ENCODE measurements around the gene AP1G2.

DNA sequence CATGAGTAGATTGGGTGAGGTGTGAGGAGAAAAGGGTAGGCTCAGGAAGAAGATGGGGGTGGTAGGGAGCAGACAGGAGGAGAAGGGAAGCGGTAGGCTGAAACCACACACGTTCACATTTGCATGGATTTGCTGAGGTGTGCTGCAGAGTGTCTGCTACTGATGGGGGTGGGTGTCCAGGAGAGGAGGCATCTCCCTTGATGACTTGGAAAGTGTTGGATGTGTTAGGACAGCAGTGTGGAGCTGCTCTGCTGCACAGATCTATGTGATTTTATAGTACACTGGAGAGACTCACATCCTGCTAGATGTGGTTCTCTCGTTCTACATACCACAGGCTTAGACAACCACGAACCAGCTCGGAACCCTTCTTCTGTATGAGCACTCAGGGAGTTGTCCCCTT is 25.3 kb downstream of the AP1G2 start:
- TF ChIP-seq, protein P1, sequence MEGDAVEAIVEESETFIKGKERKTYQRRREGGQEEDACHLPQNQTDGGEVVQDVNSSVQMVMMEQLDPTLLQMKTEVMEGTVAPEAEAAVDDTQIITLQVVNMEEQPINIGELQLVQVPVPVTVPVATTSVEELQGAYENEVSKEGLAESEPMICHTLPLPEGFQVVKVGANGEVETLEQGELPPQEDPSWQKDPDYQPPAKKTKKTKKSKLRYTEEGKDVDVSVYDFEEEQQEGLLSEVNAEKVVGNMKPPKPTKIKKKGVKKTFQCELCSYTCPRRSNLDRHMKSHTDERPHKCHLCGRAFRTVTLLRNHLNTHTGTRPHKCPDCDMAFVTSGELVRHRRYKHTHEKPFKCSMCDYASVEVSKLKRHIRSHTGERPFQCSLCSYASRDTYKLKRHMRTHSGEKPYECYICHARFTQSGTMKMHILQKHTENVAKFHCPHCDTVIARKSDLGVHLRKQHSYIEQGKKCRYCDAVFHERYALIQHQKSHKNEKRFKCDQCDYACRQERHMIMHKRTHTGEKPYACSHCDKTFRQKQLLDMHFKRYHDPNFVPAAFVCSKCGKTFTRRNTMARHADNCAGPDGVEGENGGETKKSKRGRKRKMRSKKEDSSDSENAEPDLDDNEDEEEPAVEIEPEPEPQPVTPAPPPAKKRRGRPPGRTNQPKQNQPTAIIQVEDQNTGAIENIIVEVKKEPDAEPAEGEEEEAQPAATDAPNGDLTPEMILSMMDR (IDR thresholded peaks at IDR 0.05), result no peak
- TF ChIP-seq POLR2A (IDR thresholded peaks at IDR 0.05), result no peak

Measured in uterus (tissue), 2 donors.